ENCODE data around the gene CNIH3. TPM values are rescaled to one million over a fixed set of nuclear protein-coding genes. Genes with fewer than 3 reads are reported as not detected.

Gene CNIH3
- total and polyA plus RNA-seq, 10 of the 15 experiments (the other 5 are each of a cell fraction or from before 2014, with no cell fraction given), result 0.77 to 5.8 (median 1.8) TPM

DNA sequence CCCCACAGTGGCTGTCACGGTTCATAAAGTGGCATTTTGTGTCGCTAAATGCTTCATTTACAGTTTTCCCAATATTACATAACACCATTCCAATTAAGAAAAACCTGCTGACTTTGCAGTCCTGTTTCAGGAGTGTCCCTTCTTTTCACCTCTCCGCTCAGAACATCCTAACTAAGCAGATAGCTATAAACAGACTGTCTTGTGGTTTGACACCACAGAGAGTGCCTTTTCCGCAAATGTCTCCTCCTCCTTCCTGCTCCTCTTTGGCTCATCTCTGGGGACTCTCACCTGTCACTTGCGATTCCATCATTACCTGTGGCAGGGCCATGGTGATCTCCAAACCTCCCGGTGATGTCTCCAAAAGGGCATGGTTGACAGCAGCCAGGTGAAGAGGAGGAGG, 119.0 kb downstream of the CNIH3 start (continued):
- TF ChIP-seq, protein P1, sequence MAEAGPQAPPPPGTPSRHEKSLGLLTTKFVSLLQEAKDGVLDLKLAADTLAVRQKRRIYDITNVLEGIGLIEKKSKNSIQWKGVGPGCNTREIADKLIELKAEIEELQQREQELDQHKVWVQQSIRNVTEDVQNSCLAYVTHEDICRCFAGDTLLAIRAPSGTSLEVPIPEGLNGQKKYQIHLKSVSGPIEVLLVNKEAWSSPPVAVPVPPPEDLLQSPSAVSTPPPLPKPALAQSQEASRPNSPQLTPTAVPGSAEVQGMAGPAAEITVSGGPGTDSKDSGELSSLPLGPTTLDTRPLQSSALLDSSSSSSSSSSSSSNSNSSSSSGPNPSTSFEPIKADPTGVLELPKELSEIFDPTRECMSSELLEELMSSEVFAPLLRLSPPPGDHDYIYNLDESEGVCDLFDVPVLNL (IDR thresholded peaks at IDR 0.05; ENCODE audit: low read depth, low read length), result no peak
- no peak for TF ChIP-seq FOXK2 (IDR thresholded peaks at IDR 0.05)
- TF ChIP-seq, protein P2, sequence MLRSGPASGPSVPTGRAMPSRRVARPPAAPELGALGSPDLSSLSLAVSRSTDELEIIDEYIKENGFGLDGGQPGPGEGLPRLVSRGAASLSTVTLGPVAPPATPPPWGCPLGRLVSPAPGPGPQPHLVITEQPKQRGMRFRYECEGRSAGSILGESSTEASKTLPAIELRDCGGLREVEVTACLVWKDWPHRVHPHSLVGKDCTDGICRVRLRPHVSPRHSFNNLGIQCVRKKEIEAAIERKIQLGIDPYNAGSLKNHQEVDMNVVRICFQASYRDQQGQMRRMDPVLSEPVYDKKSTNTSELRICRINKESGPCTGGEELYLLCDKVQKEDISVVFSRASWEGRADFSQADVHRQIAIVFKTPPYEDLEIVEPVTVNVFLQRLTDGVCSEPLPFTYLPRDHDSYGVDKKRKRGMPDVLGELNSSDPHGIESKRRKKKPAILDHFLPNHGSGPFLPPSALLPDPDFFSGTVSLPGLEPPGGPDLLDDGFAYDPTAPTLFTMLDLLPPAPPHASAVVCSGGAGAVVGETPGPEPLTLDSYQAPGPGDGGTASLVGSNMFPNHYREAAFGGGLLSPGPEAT (IDR thresholded peaks at IDR 0.05; ENCODE audit: low read depth), result peak; percentile 71
- TF ChIP-seq, protein P3, sequence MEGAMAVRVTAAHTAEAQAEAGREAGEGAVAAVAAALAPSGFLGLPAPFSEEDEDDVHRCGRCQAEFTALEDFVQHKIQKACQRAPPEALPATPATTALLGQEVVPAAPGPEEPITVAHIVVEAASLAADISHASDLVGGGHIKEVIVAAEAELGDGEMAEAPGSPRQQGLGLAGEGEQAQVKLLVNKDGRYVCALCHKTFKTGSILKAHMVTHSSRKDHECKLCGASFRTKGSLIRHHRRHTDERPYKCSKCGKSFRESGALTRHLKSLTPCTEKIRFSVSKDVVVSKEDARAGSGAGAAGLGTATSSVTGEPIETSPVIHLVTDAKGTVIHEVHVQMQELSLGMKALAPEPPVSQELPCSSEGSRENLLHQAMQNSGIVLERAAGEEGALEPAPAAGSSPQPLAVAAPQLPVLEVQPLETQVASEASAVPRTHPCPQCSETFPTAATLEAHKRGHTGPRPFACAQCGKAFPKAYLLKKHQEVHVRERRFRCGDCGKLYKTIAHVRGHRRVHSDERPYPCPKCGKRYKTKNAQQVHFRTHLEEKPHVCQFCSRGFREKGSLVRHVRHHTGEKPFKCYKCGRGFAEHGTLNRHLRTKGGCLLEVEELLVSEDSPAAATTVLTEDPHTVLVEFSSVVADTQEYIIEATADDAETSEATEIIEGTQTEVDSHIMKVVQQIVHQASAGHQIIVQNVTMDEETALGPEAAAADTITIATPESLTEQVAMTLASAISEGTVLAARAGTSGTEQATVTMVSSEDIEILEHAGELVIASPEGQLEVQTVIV (IDR thresholded peaks at IDR 0.05; ENCODE audit: borderline replicate concordance, partially characterized antibody), result no peak
- peak; percentile 72 for TF ChIP-seq MTA2 (IDR thresholded peaks at IDR 0.05; ENCODE audit: low read depth)
- no peak for TF ChIP-seq GATAD2B (conservative IDR thresholded peaks at IDR 0.05; ENCODE audit: low read depth)
- no peak for TF ChIP-seq MEF2A (IDR thresholded peaks at IDR 0.05; ENCODE audit: insufficient read depth, low read depth, low read length)
- TF ChIP-seq MYC (IDR thresholded peaks at IDR 0.05; ENCODE audit: insufficient read depth, insufficient read length, insufficient replicate concordance, low read length, severe bottlenecking), result no peak
- TF ChIP-seq, protein P4, sequence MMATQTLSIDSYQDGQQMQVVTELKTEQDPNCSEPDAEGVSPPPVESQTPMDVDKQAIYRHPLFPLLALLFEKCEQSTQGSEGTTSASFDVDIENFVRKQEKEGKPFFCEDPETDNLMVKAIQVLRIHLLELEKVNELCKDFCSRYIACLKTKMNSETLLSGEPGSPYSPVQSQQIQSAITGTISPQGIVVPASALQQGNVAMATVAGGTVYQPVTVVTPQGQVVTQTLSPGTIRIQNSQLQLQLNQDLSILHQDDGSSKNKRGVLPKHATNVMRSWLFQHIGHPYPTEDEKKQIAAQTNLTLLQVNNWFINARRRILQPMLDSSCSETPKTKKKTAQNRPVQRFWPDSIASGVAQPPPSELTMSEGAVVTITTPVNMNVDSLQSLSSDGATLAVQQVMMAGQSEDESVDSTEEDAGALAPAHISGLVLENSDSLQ (IDR thresholded peaks at IDR 0.05), result peak; percentile 56
- no peak for TF ChIP-seq RAD21 (IDR thresholded peaks at IDR 0.05; ENCODE audit: insufficient read depth, low read depth, low read length)
- TF ChIP-seq, protein P5, sequence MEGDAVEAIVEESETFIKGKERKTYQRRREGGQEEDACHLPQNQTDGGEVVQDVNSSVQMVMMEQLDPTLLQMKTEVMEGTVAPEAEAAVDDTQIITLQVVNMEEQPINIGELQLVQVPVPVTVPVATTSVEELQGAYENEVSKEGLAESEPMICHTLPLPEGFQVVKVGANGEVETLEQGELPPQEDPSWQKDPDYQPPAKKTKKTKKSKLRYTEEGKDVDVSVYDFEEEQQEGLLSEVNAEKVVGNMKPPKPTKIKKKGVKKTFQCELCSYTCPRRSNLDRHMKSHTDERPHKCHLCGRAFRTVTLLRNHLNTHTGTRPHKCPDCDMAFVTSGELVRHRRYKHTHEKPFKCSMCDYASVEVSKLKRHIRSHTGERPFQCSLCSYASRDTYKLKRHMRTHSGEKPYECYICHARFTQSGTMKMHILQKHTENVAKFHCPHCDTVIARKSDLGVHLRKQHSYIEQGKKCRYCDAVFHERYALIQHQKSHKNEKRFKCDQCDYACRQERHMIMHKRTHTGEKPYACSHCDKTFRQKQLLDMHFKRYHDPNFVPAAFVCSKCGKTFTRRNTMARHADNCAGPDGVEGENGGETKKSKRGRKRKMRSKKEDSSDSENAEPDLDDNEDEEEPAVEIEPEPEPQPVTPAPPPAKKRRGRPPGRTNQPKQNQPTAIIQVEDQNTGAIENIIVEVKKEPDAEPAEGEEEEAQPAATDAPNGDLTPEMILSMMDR (IDR thresholded peaks at IDR 0.05 in 2 of 3, conservative IDR thresholded peaks at IDR 0.05 in 1 of 3; ENCODE audit: control insufficient read depth in 2 of 3, extremely low read depth in 1 of 3, insufficient read depth in 1 of 3, low read depth in 3 of 3, low read length in 3 of 3), result no peak
- no peak for TF ChIP-seq TAF1 (IDR thresholded peaks at IDR 0.05; ENCODE audit: borderline replicate concordance, low read depth, low read length)

Measured in GM12878 (cell line).